Measurements from ENCODE around the gene PON3.

DNA sequence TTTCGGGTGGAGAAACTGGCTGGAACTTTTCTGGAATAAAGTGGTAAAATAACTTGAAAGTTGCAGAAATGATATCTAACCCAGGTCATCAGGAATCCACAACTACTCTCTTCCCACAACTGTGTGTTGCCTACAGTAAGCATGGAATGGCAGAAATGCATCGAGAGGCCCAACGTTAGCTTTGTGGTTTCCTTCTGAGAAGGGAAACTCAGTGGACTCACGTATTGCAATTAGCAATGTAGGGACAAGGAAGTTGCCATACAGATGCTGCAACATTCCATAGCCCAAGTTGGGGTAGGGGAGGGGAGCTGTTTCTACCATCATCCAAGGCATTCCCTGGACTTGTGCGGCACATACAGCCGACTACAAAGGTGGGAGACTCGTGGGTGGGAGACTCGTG is 73.8 kb downstream of the PON3 start:
- no peak for TF ChIP-seq ZNF317 (CRISPR knock-in tag; IDR thresholded peaks at IDR 0.05)
- TF ChIP-seq HDAC2 (CRISPR knock-in tag; IDR thresholded peaks at IDR 0.05) = no peak
- no peak for TF ChIP-seq SP5 (CRISPR knock-in tag; IDR thresholded peaks at IDR 0.05; ENCODE audit: borderline replicate concordance, low read depth)
- TF ChIP-seq NR3C1 (CRISPR knock-in tag; IDR thresholded peaks at IDR 0.05) = no peak
- no peak for TF ChIP-seq POLR2A (IDR thresholded peaks at IDR 0.05; ENCODE audit: insufficient read depth in 1 of 2, low read depth in 2 of 2, low read length in 2 of 2)
- no peak for TF ChIP-seq NFE2L2 (IDR thresholded peaks at IDR 0.05; ENCODE audit: low read length)
- no peak for TF ChIP-seq FOXJ3 (CRISPR knock-in tag; IDR thresholded peaks at IDR 0.05; ENCODE audit: borderline replicate concordance)
- TF ChIP-seq, protein P1, sequence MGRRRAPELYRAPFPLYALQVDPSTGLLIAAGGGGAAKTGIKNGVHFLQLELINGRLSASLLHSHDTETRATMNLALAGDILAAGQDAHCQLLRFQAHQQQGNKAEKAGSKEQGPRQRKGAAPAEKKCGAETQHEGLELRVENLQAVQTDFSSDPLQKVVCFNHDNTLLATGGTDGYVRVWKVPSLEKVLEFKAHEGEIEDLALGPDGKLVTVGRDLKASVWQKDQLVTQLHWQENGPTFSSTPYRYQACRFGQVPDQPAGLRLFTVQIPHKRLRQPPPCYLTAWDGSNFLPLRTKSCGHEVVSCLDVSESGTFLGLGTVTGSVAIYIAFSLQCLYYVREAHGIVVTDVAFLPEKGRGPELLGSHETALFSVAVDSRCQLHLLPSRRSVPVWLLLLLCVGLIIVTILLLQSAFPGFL (CRISPR knock-in tag; IDR thresholded peaks at IDR 0.05) = no peak
- TF ChIP-seq ZBTB7B (CRISPR knock-in tag; IDR thresholded peaks at IDR 0.05) = no peak
- no peak for TF ChIP-seq CREB1 (IDR thresholded peaks at IDR 0.05)
- TF ChIP-seq CREB1 (CRISPR knock-in tag; IDR thresholded peaks at IDR 0.05) = no peak
- no peak for TF ChIP-seq SALL1 (CRISPR knock-in tag; IDR thresholded peaks at IDR 0.05)
- TF ChIP-seq EP300 (IDR thresholded peaks at IDR 0.05; ENCODE audit: low read depth in 2 of 2, low read length in 2 of 2) = no peak
- no peak for TF ChIP-seq EP300 (CRISPR knock-in tag; IDR thresholded peaks at IDR 0.05; ENCODE audit: borderline replicate concordance)
- no peak for TF ChIP-seq SP1 (IDR thresholded peaks at IDR 0.05)
- no peak for TF ChIP-seq SP1 (CRISPR knock-in tag; IDR thresholded peaks at IDR 0.05)

Measured in HepG2 (cell line).